B cell (primary cell): ENCODE results near the gene TMEM238L. TPM values are rescaled to one million over a fixed set of nuclear protein-coding genes. Genes with fewer than 3 reads are reported as not detected.
"Not testable (repeated sequence)": the region's sequence is repeated elsewhere in the genome, so short reads cannot be mapped to it uniquely, and the experiment has no call there.

ENCODE experiments used
- ATAC-seq: fragments of 200-7000 bp; cut with Tn5 transposase; one replicate; pipeline ENCODE4 v1.10.0; 2021; ENCODE audit warnings: low read depth, mild to moderate bottlenecking, moderate number of reproducible peaks, moderate library complexity
- CTCF ChIA-PET: fragments of 350-600 bp; sonication (Branson Sonifier 250); formaldehyde crosslinking; loops from one replicate; lab custom pipeline; 2021; ENCODE audit warnings: antibody characterized with exemption, inconsistent platforms; lab: Charles Lee
- POLR2A ChIA-PET: fragments of 350-600 bp; sonication (Branson Sonifier 250); formaldehyde crosslinking; loops from one replicate; lab custom pipeline; 2021; ENCODE audit warnings: antibody characterized with exemption; lab: Charles Lee
- DNase-seq: peaks from one replicate; pipeline ENCODE4 v3.0.0; 2013
- H2AFZ ChIP-seq: 2 replicates; pipeline ENCODE4 v1.6.1; 2012; ENCODE audit warnings: mild to moderate bottlenecking, low read depth, low read length; ENCODE audit not compliant: insufficient read depth, poor library complexity, severe bottlenecking
- H3K27ac ChIP-seq, 2 donors: 1 replicate in 1 of 2; 2 replicates in 1 of 2; pipeline ENCODE4 v1.5.1; 2012 to 2013; ENCODE audit warnings: low read length in 2 of 2, mild to moderate bottlenecking in 2 of 2, moderate library complexity in 1 of 2
- H3K27me3 ChIP-seq, 4 experiments: fragments of 200-600 bp in 1 of 4; sonication (generic) in 1 of 4; replicated peaks in 1 of 4; 1 replicate in 2 of 4; 2 replicates in 2 of 4; pipeline versions ENCODE4 v1.6.1 to v1.7.0; 2013 to 2016; ENCODE audit warnings: low read length in 3 of 4, mild to moderate bottlenecking in 2 of 4, mixed read lengths in 1 of 4, moderate library complexity in 1 of 4; ENCODE audit not compliant: insufficient read depth in 4 of 4, control insufficient read depth in 3 of 4; ENCODE audit errors: control extremely low read depth in 1 of 4
- H3K36me3 ChIP-seq, 2 experiments: replicated peaks in 1 of 2; 1 replicate in 1 of 2; 2 replicates in 1 of 2; pipeline versions ENCODE4 v1.6.1 to v1.7.1; 2013; ENCODE audit warnings: low read length in 1 of 2; ENCODE audit not compliant: insufficient read depth in 2 of 2, control insufficient read depth in 1 of 2; ENCODE audit errors: control extremely low read depth in 1 of 2, extremely low read depth in 1 of 2
- H3K4me1 ChIP-seq, 2 donors: fragments of 200-600 bp in 1 of 2; sonication (generic) in 1 of 2; 1 replicate in 1 of 2; 2 replicates in 1 of 2; pipeline versions ENCODE4 v1.5.1 to v1.6.1; 2013 to 2017; ENCODE audit warnings: low read length in 2 of 2; ENCODE audit not compliant: control insufficient read depth in 2 of 2, insufficient read depth in 2 of 2
- H3K4me2 ChIP-seq: replicated peaks from 2 replicates; pipeline ENCODE3; 2012; ENCODE audit warnings: mild to moderate bottlenecking, low read depth, low read length; ENCODE audit not compliant: poor library complexity, severe bottlenecking
- H3K4me3 ChIP-seq, 5 experiments: fragments of 200-600 bp in 1 of 5; sonication (generic) in 1 of 5; 1 replicate in 3 of 5; 2 replicates in 2 of 5; pipeline versions ENCODE4 v1.5.1 to v1.7.0; 2011 to 2016; ENCODE audit warnings: low read length in 4 of 5, mild to moderate bottlenecking in 4 of 5, low read depth in 2 of 5, control low read depth in 1 of 5, moderate library complexity in 1 of 5; ENCODE audit not compliant: insufficient read depth in 1 of 5; ENCODE audit errors: control extremely low read depth in 1 of 5, extremely low read depth in 1 of 5
- H3K79me2 ChIP-seq: fragments of 200-600 bp; sonication (generic); one replicate; pipeline ENCODE4 v1.6.0; 2016; ENCODE audit warnings: low read length; ENCODE audit not compliant: control insufficient read depth, insufficient read depth
- H3K9ac ChIP-seq: fragments of 200-600 bp; sonication (generic); 2 replicates; pipeline ENCODE4 v1.6.1; 2017; ENCODE audit warnings: mild to moderate bottlenecking, low read length, moderate library complexity
- H3K9me3 ChIP-seq, 3 donors: one replicate each; pipeline versions ENCODE4 v1.6.1 to v1.7.1; 2013; ENCODE audit warnings: low read length in 2 of 3; ENCODE audit not compliant: control insufficient read depth in 2 of 3, insufficient read depth in 1 of 3; ENCODE audit errors: control extremely low read depth in 1 of 3
- H4K20me1 ChIP-seq: 2 replicates; pipeline ENCODE4 v1.6.0; 2012; ENCODE audit warnings: mild to moderate bottlenecking, low read length; ENCODE audit not compliant: insufficient read depth, control insufficient read depth, poor library complexity, severe bottlenecking
- H3K27ac Mint-ChIP-seq: one replicate; pipeline ENCODE4 v1.8.0; 2021; ENCODE audit warnings: mixed read lengths
- H3K27me3 Mint-ChIP-seq: one replicate; pipeline ENCODE4 v1.8.0; 2021; ENCODE audit warnings: mixed read lengths
- H3K4me1 Mint-ChIP-seq: one replicate; pipeline ENCODE4 v1.8.0; 2021; ENCODE audit warnings: mixed read lengths
- H3K4me3 Mint-ChIP-seq: one replicate; pipeline ENCODE4 v1.8.0; 2021; ENCODE audit warnings: mixed read lengths
- H3K9me3 Mint-ChIP-seq: one replicate; pipeline ENCODE4 v1.8.0; 2022; ENCODE audit warnings: mixed read lengths; ENCODE audit not compliant: insufficient read depth
- EZH2 ChIP-seq: IDR thresholded peaks from 2 replicates; pipeline ENCODE4 v1.6.1; 2012; ENCODE audit warnings: borderline replicate concordance, low read depth, mild to moderate bottlenecking, moderate library complexity, low read length; ENCODE audit not compliant: insufficient read depth, poor library complexity, severe bottlenecking
- WGBS: methylation state at CpG from one replicate; pipeline ENCODE4 v1.1.5; 2013; ENCODE audit warnings: missing lambda C conversion rate; ENCODE audit not compliant: insufficient coverage; 5-methylcytosine and 5-hydroxymethylcytosine counted together
- intact Hi-C: fragments of 100-400 bp; cut with micrococcal nuclease; formaldehyde crosslinking; loops from one replicate; pipeline ENCODE4 v1.10.0; 2022
- polyA minus RNA-seq: library from RNA; depleted of rRNA, polyadenylated mRNA; stranded (reverse); fragments of >200 nt; gene quantifications from 2 replicates; pipeline ENCODE4 v1.2.3, GENCODE V29; 2012
- polyA plus RNA-seq: library from polyadenylated mRNA; depleted of rRNA; stranded (reverse); fragments of >200 nt; gene quantifications from 2 replicates; pipeline ENCODE4 v1.2.3, GENCODE V29; 2012
- total RNA-seq, 2 donors: library from RNA; stranded (reverse); fragments of 120-200 nt in 1 of 2; gene quantifications; 1 replicate in 1 of 2; 2 replicates in 1 of 2; pipeline versions ENCODE4 v1.2.3 to v1.2.4, GENCODE V29; 2013 to 2022
- TF ChIP-seq, protein P1 (sequence below): fragments of 200-600 bp; IDR thresholded peaks from one replicate; pipeline ENCODE4 v1.8.0; 2022; ENCODE audit warnings: antibody characterized with exemption, mild to moderate bottlenecking

TMEM238L gene, protein sequence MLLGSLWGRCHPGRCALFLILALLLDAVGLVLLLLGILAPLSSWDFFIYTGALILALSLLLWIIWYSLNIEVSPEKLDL
- total RNA-seq: not detected in 2 replicates
- total RNA-seq (2013): not detected
- polyA plus RNA-seq: not detected in 2 replicates
- polyA minus RNA-seq: not detected in 2 replicates

DNA sequence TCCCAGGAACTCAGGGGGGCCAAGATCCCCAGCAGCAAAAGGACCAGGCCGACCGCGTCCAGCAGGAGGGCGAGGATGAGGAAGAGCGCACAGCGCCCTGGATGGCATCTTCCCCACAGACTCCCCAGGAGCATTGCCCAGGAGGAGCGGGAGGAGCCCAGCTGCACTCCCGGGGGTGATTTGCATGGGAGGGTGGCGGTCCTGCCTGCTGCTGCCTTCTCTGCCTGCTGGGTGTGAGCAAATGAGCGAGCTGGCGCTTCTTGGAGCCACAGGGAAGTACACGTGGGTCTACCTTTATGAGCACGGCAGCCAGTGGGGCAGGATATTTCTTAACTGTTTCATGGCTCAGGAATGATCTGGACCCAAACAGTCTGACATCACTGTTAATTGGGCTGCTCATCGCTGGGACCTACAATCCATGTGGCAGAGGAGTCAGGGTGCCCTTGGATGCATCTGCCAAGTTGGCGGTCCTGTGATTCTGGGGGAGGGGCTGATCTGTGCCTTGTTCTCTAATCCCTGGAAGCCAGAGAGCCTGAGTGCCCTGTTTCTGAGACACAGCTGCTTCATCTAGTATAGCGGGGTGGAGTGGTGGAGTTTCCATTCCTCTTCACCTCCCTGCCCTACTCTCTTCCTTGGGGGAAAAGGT is at the start of gene TMEM238L:
TMEM238L (minus strand) TSS at position 270 of the 646 bp plus-strand sequence; CDS start at position 134, 136 bp downstream.
- Histone ChIP-seq H3K27ac (no peak within 1 kb of the TSS), H3K4me3 (no peak within 1 kb of the TSS), H3K9ac (no peak within 1 kb of the TSS), H4K20me1 (no peaks in the 10 kb centered on the region), H3K79me2 (no peaks in the 10 kb centered on the region), H3K4me2 (no peak within 1 kb of the TSS), H3K4me1 (no peaks in the 10 kb centered on the region), H3K36me3 (no peaks in the 10 kb centered on the region), H2AFZ (no peak within 1 kb of the TSS), H3K9me3 (no peaks in the 10 kb centered on the region), H3K27me3 (no peaks in the 10 kb centered on the region)
- ATAC-seq (no peak), DNase-seq (no peak)
- Mint-ChIP-seq H3K27ac (no peak within 1 kb of the TSS), H3K9me3 (no peaks in the 10 kb centered on the region), H3K27me3 (peaks cover 3% of the 10 kb centered on the region), H3K4me1 (no peaks in the 10 kb centered on the region), H3K4me3 (no peak within 1 kb of the TSS)
- intact Hi-C loops: no loop called here
- 88% methylated on average over 14 of the region's 16 CpGs for WGBS
- no peak for TF ChIP-seq EZH2
- TF ChIP-seq, protein P1, sequence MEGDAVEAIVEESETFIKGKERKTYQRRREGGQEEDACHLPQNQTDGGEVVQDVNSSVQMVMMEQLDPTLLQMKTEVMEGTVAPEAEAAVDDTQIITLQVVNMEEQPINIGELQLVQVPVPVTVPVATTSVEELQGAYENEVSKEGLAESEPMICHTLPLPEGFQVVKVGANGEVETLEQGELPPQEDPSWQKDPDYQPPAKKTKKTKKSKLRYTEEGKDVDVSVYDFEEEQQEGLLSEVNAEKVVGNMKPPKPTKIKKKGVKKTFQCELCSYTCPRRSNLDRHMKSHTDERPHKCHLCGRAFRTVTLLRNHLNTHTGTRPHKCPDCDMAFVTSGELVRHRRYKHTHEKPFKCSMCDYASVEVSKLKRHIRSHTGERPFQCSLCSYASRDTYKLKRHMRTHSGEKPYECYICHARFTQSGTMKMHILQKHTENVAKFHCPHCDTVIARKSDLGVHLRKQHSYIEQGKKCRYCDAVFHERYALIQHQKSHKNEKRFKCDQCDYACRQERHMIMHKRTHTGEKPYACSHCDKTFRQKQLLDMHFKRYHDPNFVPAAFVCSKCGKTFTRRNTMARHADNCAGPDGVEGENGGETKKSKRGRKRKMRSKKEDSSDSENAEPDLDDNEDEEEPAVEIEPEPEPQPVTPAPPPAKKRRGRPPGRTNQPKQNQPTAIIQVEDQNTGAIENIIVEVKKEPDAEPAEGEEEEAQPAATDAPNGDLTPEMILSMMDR: no peak
- ChIA-PET CTCF (no interaction called here), POLR2A (no interaction called here)

DNA sequence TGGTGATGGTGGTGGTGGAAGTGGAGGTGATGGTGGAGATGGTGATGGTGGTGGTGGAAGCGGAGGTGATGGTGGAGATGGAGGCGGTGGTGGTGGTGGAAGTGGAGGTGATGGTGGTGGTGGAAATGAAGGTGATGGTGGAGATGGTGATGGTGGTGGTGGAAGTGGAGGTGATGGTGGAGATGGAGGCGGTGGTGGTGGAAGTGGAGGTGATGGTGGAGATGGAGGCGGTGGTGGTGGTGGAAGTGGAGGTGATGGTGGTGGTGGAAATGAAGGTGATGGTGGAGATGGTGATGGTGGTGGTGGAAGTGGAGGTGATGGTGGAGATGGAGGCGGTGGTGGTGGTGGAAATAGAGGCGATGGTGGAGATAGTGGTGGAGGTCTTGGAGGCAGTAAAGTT is 42.7 kb upstream of the TMEM238L start:
- intact Hi-C loops, H3K36me3 ChIP-seq, H3K27ac ChIP-seq, H3K4me1 ChIP-seq, DNase-seq, H3K4me3 Mint-ChIP-seq, ATAC-seq, H3K9me3 ChIP-seq, H3K9me3 Mint-ChIP-seq, H2AFZ ChIP-seq, POLR2A ChIA-PET, H3K4me2 ChIP-seq, H3K79me2 ChIP-seq, H3K4me3 ChIP-seq, H4K20me1 ChIP-seq, H3K4me1 Mint-ChIP-seq, H3K27ac Mint-ChIP-seq, H3K9ac ChIP-seq: not testable (repeated sequence)
- H3K27me3 ChIP-seq: peaks cover 0 to 16% (median 0%) of the 10 kb centered on the region in 4 experiments
- 87% methylated on average over 6 of the region's 6 CpGs for WGBS
- peaks cover 32% of the 10 kb centered on the region for H3K27me3 Mint-ChIP-seq
- CTCF ChIA-PET: interaction anchor here (1.1 to 5.0 kb wide), 5 partner anchors 201 to 216 kb away, joined by 4 to 100 read pairs (median 48); no protein-coding TSS in a partner anchor
